ENCODE measurements around the gene NDUFA8. TPM values are rescaled to one million over a fixed set of nuclear protein-coding genes. Genes with fewer than 3 reads are reported as not detected.
A peak's percentile ranks its signal among the peaks of the same experiment; 100 is the strongest.

The NDUFA8 gene
- 30.6 and 40.1 TPM in 2 replicates for total RNA-seq (2014; rRNA removed; shearing (Covaris generic))

DNA sequence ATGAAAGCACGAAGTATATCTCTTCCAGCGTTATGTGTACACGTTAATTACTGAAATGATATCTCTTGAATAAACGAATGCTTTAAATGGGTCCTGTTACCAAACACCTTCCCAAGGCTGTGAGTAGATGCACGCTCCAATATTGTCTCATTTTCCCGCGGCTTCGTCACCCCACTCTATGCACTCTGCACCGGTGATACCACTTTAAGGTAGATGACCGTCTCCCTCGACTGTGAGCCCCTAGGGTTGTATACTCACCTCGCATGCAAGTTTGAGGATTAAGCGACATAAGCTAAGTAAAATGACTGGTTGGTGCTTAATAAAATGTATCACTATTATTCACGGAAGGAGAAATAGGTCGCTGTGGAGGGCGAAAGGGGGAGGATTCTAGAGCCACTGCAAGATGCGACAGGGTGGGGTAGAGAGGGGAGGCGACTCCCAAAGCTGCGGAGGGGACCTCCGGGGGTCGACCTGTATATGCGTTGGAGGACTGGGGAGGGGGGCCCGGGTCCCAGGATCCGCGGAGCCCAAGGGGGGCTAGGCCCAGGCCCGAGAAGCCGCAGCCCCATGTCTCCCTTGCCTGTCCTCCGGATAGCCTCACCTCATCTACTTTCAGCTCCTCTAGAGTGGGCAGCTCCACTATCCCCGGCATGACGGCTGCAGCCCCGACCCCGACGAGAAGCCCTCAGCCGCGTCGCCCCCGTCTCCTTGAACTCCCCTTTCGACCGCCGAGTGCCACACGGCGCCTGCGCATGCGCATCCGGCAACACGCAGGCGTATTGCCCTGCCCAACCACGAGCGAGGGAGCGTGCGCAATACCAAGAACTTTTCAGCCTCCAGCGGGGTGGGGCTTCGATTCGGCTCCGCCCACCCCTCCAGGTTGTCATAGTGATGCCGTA is at the start of gene NDUFA8, which contains the start of gene MORN5:
Gene NDUFA8, minus strand, starts transcription at position 754 of the 899 bp plus-strand sequence. Its CDS starts 102 bp downstream, at position 652.
Gene MORN5, plus strand, starts transcription at position 883 of the 899 bp plus-strand sequence. CDS start 65 bp downstream, outside the sequence.
- peak; percentile 91 for DNase-seq (ENCODE audit: low read depth)

- no peak for DNase-seq (ENCODE audit: low read depth)
These were observed 47.5 kb upstream of the NDUFA8 start for GRCh38 chr9:122207096-122207495.

DNA sequence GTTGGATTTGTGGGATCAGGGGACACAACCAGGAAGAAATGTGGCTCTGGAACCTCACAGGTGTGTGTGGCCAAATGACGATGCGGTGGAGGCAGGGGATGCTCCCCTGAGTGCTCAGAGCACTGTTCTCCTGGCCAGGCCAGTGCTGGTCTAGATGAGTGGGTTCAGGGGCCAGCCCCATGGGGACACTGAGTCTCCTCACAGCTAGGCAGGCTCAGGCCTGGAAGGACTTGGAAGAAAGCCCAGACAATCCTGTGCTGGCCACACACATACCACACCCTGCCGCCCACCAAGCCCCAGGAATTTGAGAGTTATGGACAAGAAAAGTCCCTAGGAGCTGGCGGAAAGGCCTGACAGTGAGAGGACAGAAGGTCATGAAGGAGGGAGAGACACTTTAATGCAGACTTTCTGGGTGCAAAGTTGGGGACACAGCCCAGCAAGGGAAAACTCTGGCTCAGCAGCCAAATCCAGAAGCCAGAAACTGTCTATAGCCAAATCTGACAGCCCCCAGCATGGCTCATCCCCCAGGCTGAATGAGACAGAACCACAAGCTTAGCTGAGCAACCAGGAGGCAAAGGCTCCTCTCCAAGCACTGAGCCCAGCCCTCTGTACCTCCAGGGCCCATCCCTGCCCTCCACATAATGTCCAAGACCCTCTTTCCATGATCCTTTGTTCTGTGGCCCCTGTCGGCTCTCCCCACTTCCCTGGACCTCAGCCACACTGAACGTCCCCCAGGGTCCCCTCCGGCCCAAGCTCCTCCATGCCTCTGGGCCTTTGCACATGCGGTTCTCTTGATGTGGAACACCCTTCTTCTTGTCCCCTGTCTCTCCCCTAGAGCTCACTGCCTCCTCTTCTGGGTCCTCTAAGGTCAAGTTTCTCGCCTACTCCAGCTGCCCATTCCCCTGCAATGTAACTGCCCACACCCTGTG is 46.8 kb upstream of the NDUFA8 start:
- DNase-seq (ENCODE audit: low read depth): peak; percentile 56

- DNase-seq (ENCODE audit: low read depth): no peak
These were observed 45.6 kb upstream of the NDUFA8 start for GRCh38 chr9:122205176-122205575.

DNA sequence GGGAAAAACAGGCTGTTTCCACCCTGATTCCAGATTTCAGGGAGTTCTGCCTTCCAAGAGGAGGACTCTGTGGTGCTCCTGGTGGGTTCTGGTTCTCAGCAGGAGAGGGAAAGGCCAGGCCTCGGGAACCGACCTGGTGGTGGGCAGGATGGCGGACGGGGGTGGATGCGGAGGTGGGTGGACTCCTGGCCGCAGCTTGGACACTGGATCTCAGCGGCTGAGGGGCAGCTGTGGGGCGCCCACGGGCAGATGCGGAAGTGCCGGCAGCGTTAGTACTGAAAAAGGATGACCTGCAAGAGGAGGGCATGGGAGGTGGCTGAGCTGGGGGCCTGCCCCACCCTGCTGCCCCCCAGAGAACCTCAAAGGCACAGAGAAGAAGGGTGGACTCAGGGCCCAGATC is 44.9 kb upstream of the NDUFA8 start:
- DNase-seq (ENCODE audit: low read depth): no peak

DNA sequence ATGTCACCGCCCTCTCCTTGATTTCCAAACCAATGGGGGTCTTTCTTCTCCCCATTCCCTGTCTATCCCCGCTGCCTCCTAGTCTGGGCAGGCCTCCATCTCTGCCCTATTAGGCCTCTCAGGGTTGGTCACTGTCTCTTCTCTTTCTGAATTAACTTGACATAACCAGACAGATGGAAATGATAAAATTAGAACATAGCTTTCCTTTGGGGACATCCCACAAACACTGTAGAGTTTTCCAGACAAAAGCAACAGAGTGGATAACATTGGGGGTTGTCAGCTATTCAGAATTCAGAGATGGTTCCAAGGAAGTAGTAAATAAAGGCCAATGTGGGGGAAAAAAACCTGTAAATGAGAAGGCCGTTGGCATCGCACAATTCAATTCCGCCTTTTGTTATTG is 44.5 kb upstream of the NDUFA8 start:
- DNase-seq (ENCODE audit: low read depth): no peak

- no peak for DNase-seq (ENCODE audit: low read depth)
These were observed 42.5 kb upstream of the NDUFA8 start for GRCh38 chr9:122202111-122202510.

DNA sequence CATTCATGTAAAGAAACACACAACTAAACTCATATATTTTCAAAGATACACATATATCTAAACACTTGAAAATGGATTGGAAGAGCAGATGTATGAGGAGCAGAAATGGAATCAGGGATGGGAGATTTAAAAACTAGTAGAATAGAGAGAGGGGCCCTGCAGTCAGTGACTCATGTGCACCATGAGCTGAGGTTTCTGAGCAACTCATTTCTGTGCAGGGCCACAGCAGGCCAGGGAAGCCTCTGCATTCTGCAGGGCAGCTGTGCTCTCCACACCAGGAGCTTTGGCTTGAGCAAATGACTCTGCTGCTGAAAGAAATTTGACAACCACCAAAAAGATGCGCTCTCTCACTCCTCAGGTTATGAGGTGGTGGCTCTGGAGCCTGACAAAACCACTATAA is 42.1 kb upstream of the NDUFA8 start:
- peak; percentile 14 for DNase-seq (ENCODE audit: low read depth)

DNA sequence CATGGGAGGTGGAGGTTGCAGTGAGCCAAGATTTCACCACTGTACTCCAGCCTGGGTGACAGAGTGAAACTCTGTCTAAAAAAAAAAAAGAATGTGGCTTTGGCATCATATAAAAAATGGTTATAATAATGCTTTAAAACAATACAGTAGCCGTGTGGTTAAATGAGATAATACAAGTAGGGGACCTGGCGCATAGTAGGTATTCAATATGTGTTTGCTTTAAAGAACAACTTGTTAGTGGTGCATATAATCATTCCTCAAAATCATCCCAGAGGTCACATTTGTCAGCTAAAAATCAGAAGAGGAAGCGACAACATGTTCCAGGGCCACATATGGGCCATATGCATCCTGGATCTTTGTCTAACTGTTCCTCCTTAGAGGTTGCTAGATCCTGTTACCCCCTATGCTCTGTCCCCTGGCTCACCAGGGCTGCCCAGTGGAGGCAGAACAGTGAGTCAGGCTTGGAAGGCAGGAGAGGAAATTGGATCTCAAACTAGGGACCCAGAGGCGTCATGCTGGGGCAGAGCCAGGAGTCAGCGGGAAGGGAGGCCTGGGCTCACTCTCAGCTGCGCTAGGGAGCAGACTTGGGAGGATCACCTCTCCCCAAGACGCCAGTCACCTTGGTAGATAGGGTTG is 41.5 kb upstream of the NDUFA8 start:
- DNase-seq (ENCODE audit: low read depth): peak; percentile 42

DNA sequence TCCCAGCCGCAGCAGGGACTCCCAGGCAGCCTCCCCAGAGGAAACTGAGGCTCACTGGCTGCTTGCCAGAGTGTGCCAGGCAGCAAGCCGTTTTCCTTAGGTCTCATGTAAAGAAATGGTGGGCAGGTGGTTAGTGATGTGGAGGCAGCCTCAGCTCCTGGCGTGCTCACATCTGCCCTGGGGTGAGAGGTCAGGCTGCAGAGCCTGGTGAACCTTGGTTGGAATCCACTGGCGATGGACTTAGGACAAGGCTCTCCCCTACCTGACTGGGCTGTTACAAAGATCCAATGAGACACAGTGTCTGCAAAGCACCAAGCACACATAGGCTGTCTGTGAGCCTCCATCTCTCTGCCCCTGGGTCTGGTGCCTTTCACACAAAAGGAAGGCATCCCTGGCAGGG is 38.3 kb upstream of the NDUFA8 start:
- no peak for DNase-seq (ENCODE audit: low read depth)

DNA sequence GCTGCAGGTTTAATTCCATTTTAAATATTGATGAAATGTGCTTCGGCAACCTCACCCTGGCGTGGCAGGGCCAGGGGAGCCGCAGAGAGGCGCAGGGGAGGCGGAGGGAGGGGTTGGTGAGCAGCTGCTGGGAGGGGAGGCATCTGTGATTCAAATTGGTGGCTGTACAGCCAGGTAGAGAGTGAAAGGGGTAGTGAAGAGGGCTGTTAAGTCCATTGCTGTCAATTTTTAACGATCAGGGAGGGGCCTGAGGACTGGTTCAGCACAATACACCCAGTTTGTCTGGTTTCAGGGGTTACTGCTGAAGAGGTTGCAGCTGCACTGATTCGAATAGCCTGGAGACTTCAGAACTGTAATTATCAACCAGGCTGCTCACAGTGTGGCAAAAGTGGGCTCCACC is 37.8 kb upstream of the NDUFA8 start:
- no peak for DNase-seq (ENCODE audit: low read depth)

DNA sequence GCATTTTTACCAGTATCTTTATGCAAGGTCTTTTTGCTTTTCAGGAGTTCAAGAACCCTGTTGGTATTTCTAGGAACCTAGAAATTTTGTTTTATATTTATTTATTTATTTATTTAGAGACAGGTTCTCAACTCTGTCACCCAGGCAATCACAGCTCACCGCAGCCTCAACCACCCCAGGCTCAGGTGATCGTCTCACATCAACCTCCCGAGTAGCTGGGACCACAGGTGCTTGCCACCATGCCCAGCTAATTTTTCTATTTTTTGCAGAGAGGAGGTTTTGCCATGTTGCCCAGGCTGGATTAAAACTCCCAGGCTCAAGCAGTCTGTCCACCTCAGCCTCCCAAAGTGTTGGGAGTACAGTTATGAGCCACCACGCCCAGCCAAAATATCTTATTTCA is 36.3 kb upstream of the NDUFA8 start:
- no peak for DNase-seq (ENCODE audit: low read depth)

DNA sequence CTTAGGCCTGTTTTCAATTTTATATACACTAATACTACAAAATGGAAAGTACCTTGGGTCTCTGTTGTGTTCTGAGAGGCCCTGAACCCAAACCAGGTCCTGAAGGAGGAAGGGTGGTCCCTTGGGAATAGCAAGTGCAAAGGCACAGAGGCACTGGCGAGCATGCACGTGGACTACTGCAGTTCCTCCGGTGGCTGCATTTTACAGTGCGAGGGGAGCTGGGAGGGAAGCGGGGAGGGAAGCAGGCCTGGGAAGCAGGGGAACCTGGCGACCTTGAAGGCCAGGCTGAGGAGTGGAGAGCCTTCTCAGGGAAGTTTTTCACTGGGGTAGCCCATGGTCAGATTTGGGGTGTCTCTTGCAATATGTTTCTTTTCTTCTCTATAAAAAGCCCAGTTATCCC is 34.1 kb upstream of the NDUFA8 start:
- no peak for DNase-seq (ENCODE audit: low read depth)

- no peak for DNase-seq (ENCODE audit: low read depth)
These were observed 33.4 kb upstream of the NDUFA8 start for GRCh38 chr9:122192914-122193525.

- DNase-seq (ENCODE audit: low read depth): no peak
These were observed 32.8 kb upstream of the NDUFA8 start for GRCh38 chr9:122192261-122192875.

GRCh38 chr9:122191584-122191983 is 32.0 kb upstream of the NDUFA8 start:
- no peak for DNase-seq (ENCODE audit: low read depth)

- peak; percentile 52 for DNase-seq (ENCODE audit: low read depth)
These were observed 31.2 kb upstream of the NDUFA8 start for GRCh38 chr9:122190597-122191381.

GRCh38 chr9:122188369-122188768 is 28.8 kb upstream of the NDUFA8 start:
- no peak for DNase-seq (ENCODE audit: low read depth)

DNA sequence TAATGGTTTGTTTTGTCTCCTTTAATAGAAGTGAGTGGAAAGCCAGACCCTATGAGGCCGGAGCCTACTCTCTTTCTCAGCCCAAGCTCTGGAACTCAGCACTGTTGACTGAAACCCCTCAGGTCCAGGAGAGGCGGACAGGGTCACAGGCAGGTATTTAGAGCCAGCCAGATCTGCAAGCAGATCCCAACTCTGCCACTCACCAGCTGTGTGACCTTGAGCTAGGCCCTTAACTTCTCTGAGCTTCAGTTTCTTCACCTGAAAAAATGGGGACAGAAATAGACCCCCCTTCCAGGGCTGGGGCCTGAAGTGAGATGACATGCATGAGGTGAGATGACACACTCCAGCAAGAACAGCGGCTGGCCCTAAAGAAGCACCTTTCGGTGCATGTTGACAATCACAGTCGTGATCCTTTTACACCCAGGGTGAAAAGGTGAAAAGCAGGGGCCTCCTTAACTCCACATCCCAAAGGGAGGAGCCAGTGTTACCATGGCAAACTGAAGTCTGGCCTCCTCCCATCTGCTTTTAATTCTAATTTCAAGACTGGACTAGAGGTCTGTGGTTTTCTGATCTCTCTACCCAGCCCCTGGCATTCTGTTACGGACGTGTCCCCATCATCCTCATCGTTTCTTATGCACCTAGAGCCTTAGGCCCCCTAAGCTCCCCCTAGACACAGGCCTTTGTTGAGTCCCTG is 27.3 kb upstream of the NDUFA8 start:
- DNase-seq (ENCODE audit: low read depth): no peak

- no peak for DNase-seq (ENCODE audit: low read depth)
These were observed 26.7 kb upstream of the NDUFA8 start for GRCh38 chr9:122186301-122186700.

Data from RPMI7951 (cell line).